HG02938 (cell line): ENCODE data around the gene PLA2G1B.

Experiments
- ATAC-seq: cut with Tn5 transposase; IDR thresholded peaks from one replicate; pipeline ENCODE4 v1.9.1; 2021; ENCODE audit warnings: mild to moderate bottlenecking, moderate library complexity; ENCODE audit not compliant: unreplicated experiment

PLA2G1B gene

GRCh38 chr12:120327593-120327992 is at the start of gene PLA2G1B:
PLA2G1B (minus strand) TSS chr12:120327779; CDS start chr12:120327753, 26 bp downstream.
- ATAC-seq: no peak

GRCh38 chr12:120376934-120377572 is 49.5 kb upstream of the PLA2G1B start:
- no peak for ATAC-seq

GRCh38 chr12:120376416-120376815 is 48.8 kb upstream of the PLA2G1B start:
- no peak for ATAC-seq

- no peak for ATAC-seq
Observed at GRCh38 chr12:120376009-120376408, 48.4 kb upstream of the PLA2G1B start.

- no peak for ATAC-seq
Observed at GRCh38 chr12:120373683-120374082, 46.1 kb upstream of the PLA2G1B start.

- no peak for ATAC-seq
Observed at GRCh38 chr12:120370343-120371243, 43.0 kb upstream of the PLA2G1B start.

- no peak for ATAC-seq
Observed at GRCh38 chr12:120369603-120370342, 42.2 kb upstream of the PLA2G1B start.

GRCh38 chr12:120368789-120369602 is 41.4 kb upstream of the PLA2G1B start, which contains the start of gene MSI1:
MSI1 (minus strand) TSS chr12:120369164; CDS start chr12:120369091, 73 bp downstream.
- no peak for ATAC-seq

GRCh38 chr12:120367924-120368788 is 40.6 kb upstream of the PLA2G1B start:
- ATAC-seq: no peak

- no peak for ATAC-seq
Observed at GRCh38 chr12:120367233-120367923, 39.8 kb upstream of the PLA2G1B start.

- no peak for ATAC-seq
Observed at GRCh38 chr12:120366845-120367232, 39.3 kb upstream of the PLA2G1B start.

- no peak for ATAC-seq
Observed at GRCh38 chr12:120366341-120366705, 38.7 kb upstream of the PLA2G1B start.

GRCh38 chr12:120365675-120366340 is 38.2 kb upstream of the PLA2G1B start:
- no peak for ATAC-seq

- ATAC-seq: no peak
Observed at GRCh38 chr12:120364487-120364886, 36.9 kb upstream of the PLA2G1B start.

- ATAC-seq: no peak
Observed at GRCh38 chr12:120363274-120363855, 35.8 kb upstream of the PLA2G1B start.

GRCh38 chr12:120362516-120363273 is 35.1 kb upstream of the PLA2G1B start:
- ATAC-seq: no peak

GRCh38 chr12:120361506-120362208 is 34.1 kb upstream of the PLA2G1B start:
- ATAC-seq: no peak
